ENCODE results near the gene PSMD8. TPM values are rescaled to one million over a fixed set of nuclear protein-coding genes. Genes with fewer than 3 reads are reported as not detected.

The PSMD8 gene
- total RNA-seq, 2 donors from 2014 or later, result 49.4 to 68.7 TPM

GRCh38 chr19:38385057-38385803 lies 10.9 kb downstream of the PSMD8 start:
- no peak for DNase-seq
- H3K4me1 ChIP-seq, result peaks cover 29% of the 10 kb centered on the region
- no peaks in the 10 kb centered on the region for H3K27me3 ChIP-seq

DNA sequence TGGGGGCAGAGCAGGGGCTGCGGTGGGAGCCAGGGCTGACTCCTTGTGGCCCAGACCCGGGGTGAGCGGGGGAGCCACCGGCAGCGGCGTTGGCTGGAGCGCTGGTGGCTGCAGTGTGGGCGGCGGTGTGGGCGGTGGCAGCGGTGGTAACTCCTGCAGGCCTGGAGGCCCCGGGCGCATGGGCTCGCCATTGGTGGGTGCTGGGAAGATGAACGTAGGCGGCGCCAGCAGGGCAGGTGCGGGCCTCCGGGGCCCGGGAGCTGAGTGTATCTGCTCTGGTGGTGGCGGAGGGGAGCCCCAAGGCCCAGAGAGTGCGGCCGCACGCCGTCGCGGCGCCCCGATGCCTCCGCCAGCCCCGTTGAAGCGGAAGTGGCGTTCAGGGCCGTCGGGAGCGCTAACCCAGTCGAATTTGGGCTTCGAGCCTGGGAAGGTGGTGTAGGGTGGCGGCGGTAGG lies 11.5 kb downstream of the PSMD8 start:
- 67 to 72% methylated on average over 5 to 25 of the region's 40 CpGs for WGBS, 2 donors
- TF ChIP-seq CTCF (IDR thresholded peaks at IDR 0.05), result no peak
- no peak for TF ChIP-seq POLR2A (IDR thresholded peaks at IDR 0.05)
- peaks cover 29% of the 10 kb centered on the region for H3K4me1 ChIP-seq
- peaks cover 12 to 21% of the 10 kb centered on the region in 2 donors for H3K36me3 ChIP-seq (replicated peaks in 1 of 2; ENCODE audit: insufficient read depth in 1 of 2, low read depth in 2 of 2)
- no peak overlapping the region for H3K4me3 ChIP-seq
- no peaks in the 10 kb centered on the region for H3K27me3 ChIP-seq
- H3K9me3 ChIP-seq, result no peaks in the 10 kb centered on the region
- intact Hi-C loops (cut with DNase I), result no loop called here
- DNase-seq (no peak), ATAC-seq (no peak)
- no peak overlapping the region for H3K27ac ChIP-seq

More at GRCh38 chr19:38385057-38385803, 10.9 kb downstream of the PSMD8 start:
- Histone ChIP-seq H3K27ac (no peak overlapping the region), H3K4me3 (no peak overlapping the region), H3K9me3 (no peaks in the 10 kb centered on the region), H3K36me3 (replicated peaks in 1 of 2; ENCODE audit: insufficient read depth in 1 of 2, low read depth in 2 of 2) (peaks cover 12 to 25% of the 10 kb centered on the region in 2 donors)
- no peak for ATAC-seq
- intact Hi-C loops (cut with DNase I), result no loop called here
- 91 to 92% methylated on average over 24 to 25 of the region's 40 CpGs for WGBS, 2 donors
- no peak for TF ChIP-seq CTCF (IDR thresholded peaks at IDR 0.05)
- no peak for TF ChIP-seq POLR2A (IDR thresholded peaks at IDR 0.05)

- Histone ChIP-seq H3K9me3 (no peaks in the 10 kb centered on the region), H3K27ac (no peak overlapping the region), H3K36me3 (replicated peaks in 1 of 2; ENCODE audit: insufficient read depth in 1 of 2, low read depth in 2 of 2) (peaks cover 12 to 15% of the 10 kb centered on the region in 2 donors), H3K27me3 (no peaks in the 10 kb centered on the region), H3K4me1 (peaks cover 29% of the 10 kb centered on the region), H3K4me3 (no peak overlapping the region)
- intact Hi-C loops (cut with DNase I), result no loop called here
- no peak for TF ChIP-seq CTCF (IDR thresholded peaks at IDR 0.05)
- no peak for TF ChIP-seq POLR2A (IDR thresholded peaks at IDR 0.05)
- 51 to 74% methylated on average over 46 to 51 of the region's 61 CpGs for WGBS, 2 donors
- no peak for DNase-seq
- no peak for ATAC-seq
These were observed 12.1 kb downstream of the PSMD8 start for GRCh38 chr19:38386300-38386970.

DNA sequence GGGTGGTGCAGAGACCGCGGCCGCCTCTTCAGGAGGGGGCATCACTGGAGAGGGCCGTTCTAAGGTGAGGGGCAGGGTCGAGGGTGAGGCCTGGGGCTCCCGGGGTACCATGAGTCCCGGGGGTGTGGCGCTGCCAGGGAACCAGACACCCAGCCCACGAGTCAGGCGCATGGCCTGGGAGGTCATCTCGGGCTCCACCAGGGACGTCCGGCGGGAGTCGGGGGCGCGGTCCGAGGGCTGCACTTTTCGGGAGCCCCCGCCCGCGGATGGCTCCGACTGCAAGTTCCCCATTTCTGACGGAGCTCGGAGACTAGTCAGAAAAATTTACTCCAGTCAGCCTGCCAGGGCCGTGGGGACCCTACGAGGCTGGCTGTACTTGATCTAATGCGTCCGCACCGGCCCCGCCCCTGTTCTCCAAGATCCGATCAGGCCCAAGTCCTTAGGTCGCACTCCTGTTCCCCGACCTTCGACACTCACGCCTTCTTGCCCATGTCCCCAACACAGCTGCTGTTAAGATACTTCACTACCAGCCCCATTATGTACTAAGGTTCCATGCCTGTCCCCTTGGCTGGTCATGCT lies 12.7 kb downstream of the PSMD8 start:
- Histone ChIP-seq H3K36me3 (replicated peaks in 1 of 2; ENCODE audit: insufficient read depth in 1 of 2, low read depth in 2 of 2) (peaks cover 5 to 10% of the 10 kb centered on the region in 2 donors), H3K27me3 (no peaks in the 10 kb centered on the region), H3K27ac (peak overlapping the region in 2 of 4 donors; percentile 40 to 63), H3K9me3 (no peaks in the 10 kb centered on the region), H3K4me3 (peak overlapping the region in 1 of 2 donors; percentile 25), H3K4me1 (peaks cover 29% of the 10 kb centered on the region)
- intact Hi-C loops (cut with DNase I), result no loop called here
- WGBS, 2 donors, result 8 to 9% methylated on average over 19 to 33 of the region's 36 CpGs
- no peak for DNase-seq
- TF ChIP-seq POLR2A (IDR thresholded peaks at IDR 0.05) (no peak), CTCF (IDR thresholded peaks at IDR 0.05) (no peak)
- no peak for ATAC-seq

Data from body of pancreas (tissue), 4 donors.